ENCODE measurements around the gene IRS4. TPM values are rescaled to one million over a fixed set of nuclear protein-coding genes. Genes with fewer than 3 reads are reported as not detected.

IRS4 gene
- total RNA-seq, 1 donor from 2014 or later = not detected

DNA sequence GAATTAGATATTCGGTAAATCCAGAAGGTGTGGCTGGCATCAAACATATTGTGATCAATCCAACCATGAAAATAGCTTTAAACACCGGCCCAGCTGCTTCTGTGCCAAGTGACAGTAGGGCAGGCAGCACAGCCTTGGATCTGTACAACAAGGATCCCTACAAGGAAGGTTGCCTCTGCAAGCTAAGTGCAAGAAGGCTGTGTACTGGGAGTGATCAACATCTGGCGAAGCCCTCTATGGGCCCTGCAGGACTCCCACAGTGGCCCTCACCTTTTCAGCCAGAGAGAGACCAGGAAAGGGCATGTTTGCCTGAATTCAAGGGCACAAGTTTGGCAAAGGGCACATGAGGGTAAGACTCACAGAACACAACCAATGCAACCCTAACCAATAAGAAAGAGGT lies 9.6 kb downstream of the IRS4 start:
- TF ChIP-seq, protein P1, sequence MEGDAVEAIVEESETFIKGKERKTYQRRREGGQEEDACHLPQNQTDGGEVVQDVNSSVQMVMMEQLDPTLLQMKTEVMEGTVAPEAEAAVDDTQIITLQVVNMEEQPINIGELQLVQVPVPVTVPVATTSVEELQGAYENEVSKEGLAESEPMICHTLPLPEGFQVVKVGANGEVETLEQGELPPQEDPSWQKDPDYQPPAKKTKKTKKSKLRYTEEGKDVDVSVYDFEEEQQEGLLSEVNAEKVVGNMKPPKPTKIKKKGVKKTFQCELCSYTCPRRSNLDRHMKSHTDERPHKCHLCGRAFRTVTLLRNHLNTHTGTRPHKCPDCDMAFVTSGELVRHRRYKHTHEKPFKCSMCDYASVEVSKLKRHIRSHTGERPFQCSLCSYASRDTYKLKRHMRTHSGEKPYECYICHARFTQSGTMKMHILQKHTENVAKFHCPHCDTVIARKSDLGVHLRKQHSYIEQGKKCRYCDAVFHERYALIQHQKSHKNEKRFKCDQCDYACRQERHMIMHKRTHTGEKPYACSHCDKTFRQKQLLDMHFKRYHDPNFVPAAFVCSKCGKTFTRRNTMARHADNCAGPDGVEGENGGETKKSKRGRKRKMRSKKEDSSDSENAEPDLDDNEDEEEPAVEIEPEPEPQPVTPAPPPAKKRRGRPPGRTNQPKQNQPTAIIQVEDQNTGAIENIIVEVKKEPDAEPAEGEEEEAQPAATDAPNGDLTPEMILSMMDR (IDR thresholded peaks at IDR 0.05; ENCODE audit: borderline replicate concordance) = no peak
- H3K27ac ChIP-seq (replicated peaks) = no peak overlapping the region
- H3K36me3 ChIP-seq = no peaks in the 10 kb centered on the region
- H3K9me3 ChIP-seq (replicated peaks) = no peaks in the 10 kb centered on the region
- H3K4me1 ChIP-seq = no peaks in the 10 kb centered on the region
- no peak overlapping the region for H3K4me3 ChIP-seq
- DNase-seq = no peak
- peaks cover 26% of the 10 kb centered on the region for H3K27me3 ChIP-seq (ENCODE audit: low read depth)
- intact Hi-C loops (cut with micrococcal nuclease) = no loop called here

GRCh38 chrX:108722561-108722960 lies 13.8 kb downstream of the IRS4 start:
- no peaks in the 10 kb centered on the region for H3K9me3 ChIP-seq (replicated peaks)
- TF ChIP-seq, protein P1 (IDR thresholded peaks at IDR 0.05; ENCODE audit: borderline replicate concordance) = no peak
- intact Hi-C loops (cut with micrococcal nuclease) = no loop called here
- H3K27ac ChIP-seq (replicated peaks) = no peak overlapping the region
- DNase-seq = no peak
- no peaks in the 10 kb centered on the region for H3K36me3 ChIP-seq
- H3K4me1 ChIP-seq = no peaks in the 10 kb centered on the region
- H3K4me3 ChIP-seq = no peak overlapping the region
- H3K27me3 ChIP-seq (ENCODE audit: low read depth) = no peaks in the 10 kb centered on the region

DNA sequence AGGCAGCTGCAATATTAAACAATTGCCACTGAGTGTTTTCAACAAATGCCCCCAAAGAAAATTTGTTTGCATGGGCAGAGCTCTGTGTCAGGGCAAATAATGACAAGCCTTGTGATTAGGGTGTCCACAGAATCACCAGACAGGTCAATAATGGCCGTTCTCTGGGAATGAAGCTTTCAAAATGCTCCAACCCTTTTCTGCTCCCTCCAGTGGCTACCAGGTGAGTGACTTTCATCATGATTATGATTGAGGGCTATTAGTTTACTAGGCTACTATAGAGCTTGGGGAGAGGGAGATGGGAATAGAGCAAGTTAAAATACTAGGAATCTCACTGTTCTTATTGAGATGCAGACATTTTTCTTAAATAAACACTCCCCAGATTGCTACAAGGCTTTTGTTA lies 23.5 kb downstream of the IRS4 start:
- Histone ChIP-seq H3K27ac (replicated peaks) (no peak overlapping the region), H3K9me3 (replicated peaks) (peaks cover 4% of the 10 kb centered on the region), H3K36me3 (no peaks in the 10 kb centered on the region), H3K4me3 (no peak overlapping the region), H3K27me3 (ENCODE audit: low read depth) (no peaks in the 10 kb centered on the region), H3K4me1 (no peaks in the 10 kb centered on the region)
- TF ChIP-seq, protein P1 (IDR thresholded peaks at IDR 0.05; ENCODE audit: borderline replicate concordance) = no peak
- intact Hi-C loops (cut with micrococcal nuclease) = no loop called here
- DNase-seq = no peak

GRCh38 chrX:108704839-108705238 lies 31.5 kb downstream of the IRS4 start:
- no peak for DNase-seq
- no peaks in the 10 kb centered on the region for H3K4me1 ChIP-seq
- no peaks in the 10 kb centered on the region for H3K9me3 ChIP-seq (replicated peaks)
- H3K36me3 ChIP-seq = no peaks in the 10 kb centered on the region
- TF ChIP-seq, protein P1 (IDR thresholded peaks at IDR 0.05; ENCODE audit: borderline replicate concordance) = no peak
- H3K27ac ChIP-seq (replicated peaks) = no peak overlapping the region
- no peak overlapping the region for H3K4me3 ChIP-seq
- intact Hi-C loops (cut with micrococcal nuclease) = no loop called here
- H3K27me3 ChIP-seq (ENCODE audit: low read depth) = no peaks in the 10 kb centered on the region

DNA sequence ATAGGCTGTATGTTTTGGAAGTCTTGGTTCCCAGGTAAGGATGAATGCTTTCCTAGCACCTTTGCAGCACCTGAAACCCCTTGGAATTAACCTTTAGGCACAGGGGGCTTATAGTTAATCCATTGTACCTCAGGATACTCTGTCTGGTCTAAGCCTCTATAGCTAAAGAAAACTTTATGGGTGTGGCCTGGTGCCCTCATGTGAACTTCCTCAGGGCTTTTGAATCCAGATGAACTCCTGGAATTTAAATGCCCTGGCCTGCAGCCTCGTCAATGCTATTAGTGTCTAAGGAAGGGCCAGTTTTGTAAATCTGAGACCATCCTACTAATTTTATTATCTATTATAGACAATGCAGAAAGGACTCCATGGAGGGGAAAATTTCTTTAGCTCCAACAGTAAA lies 33.8 kb downstream of the IRS4 start:
- TF ChIP-seq, protein P1 (IDR thresholded peaks at IDR 0.05; ENCODE audit: borderline replicate concordance) = no peak
- intact Hi-C loops (cut with micrococcal nuclease) = no loop called here
- H3K4me1 ChIP-seq = no peaks in the 10 kb centered on the region
- H3K27ac ChIP-seq (replicated peaks) = no peak overlapping the region
- no peak overlapping the region for H3K4me3 ChIP-seq
- H3K27me3 ChIP-seq (ENCODE audit: low read depth) = no peaks in the 10 kb centered on the region
- no peaks in the 10 kb centered on the region for H3K9me3 ChIP-seq (replicated peaks)
- DNase-seq = no peak
- H3K36me3 ChIP-seq = no peaks in the 10 kb centered on the region

DNA sequence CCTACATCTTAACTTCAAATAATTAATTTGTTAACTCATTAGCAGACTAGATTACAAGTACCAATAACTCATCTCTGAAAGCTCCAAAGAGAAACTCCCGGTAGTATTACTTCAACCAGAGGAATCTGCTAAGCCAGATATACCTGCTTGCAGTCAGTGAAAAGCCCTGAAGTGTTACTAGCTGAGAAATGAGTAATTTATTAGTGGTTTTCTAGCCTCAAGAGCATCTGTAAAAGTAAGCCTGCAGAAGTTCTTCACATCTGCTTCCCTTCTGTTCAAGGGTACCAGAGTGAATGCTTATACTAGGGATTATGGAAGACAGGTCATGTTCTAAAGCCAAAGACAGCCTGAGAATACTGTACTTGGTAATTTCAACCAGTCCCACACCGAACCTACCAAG lies 34.7 kb downstream of the IRS4 start:
- TF ChIP-seq, protein P1 (IDR thresholded peaks at IDR 0.05; ENCODE audit: borderline replicate concordance) = no peak
- Histone ChIP-seq H3K9me3 (replicated peaks) (no peaks in the 10 kb centered on the region), H3K27me3 (ENCODE audit: low read depth) (no peaks in the 10 kb centered on the region), H3K36me3 (no peaks in the 10 kb centered on the region), H3K4me3 (no peak overlapping the region), H3K27ac (replicated peaks) (no peak overlapping the region), H3K4me1 (no peaks in the 10 kb centered on the region)
- DNase-seq = no peak
- intact Hi-C loops (cut with micrococcal nuclease) = no loop called here

Measured in left ventricle myocardium inferior (tissue), 1 donor.